Measurements from ENCODE around the gene ZNF675.
"Not testable (repeated sequence)": the region's sequence is repeated elsewhere in the genome, so short reads cannot be mapped to it uniquely, and the experiment has no call there.

Gene ZNF675

GRCh38 chr19:23686621-23687423, at the start of gene ZNF675:
Gene ZNF675 (minus strand): TSS chr19:23687212. CDS start chr19:23687033, 179 bp downstream.
- DNase-seq (ENCODE audit: low spot score), result peak; percentile 86

- DNase-seq (ENCODE audit: low spot score), result not testable (repeated sequence)
These were observed 43.9 kb upstream of the ZNF675 start for GRCh38 chr19:23730729-23731465.

GRCh38 chr19:23724161-23724560, 37.1 kb upstream of the ZNF675 start:
- not testable (repeated sequence) for DNase-seq (ENCODE audit: low spot score)

GRCh38 chr19:23718802-23719201, 31.8 kb upstream of the ZNF675 start:
- no peak for DNase-seq (ENCODE audit: low spot score)

- no peak for DNase-seq (ENCODE audit: low spot score)
These were observed 29.8 kb upstream of the ZNF675 start for GRCh38 chr19:23716792-23717191.

- DNase-seq (ENCODE audit: low spot score), result no peak
These were observed 22.3 kb upstream of the ZNF675 start for GRCh38 chr19:23709347-23709746.

GRCh38 chr19:23706657-23707056, 19.6 kb upstream of the ZNF675 start:
- DNase-seq (ENCODE audit: low spot score), result no peak

GRCh38 chr19:23699521-23699860, 12.5 kb upstream of the ZNF675 start:
- DNase-seq (ENCODE audit: low spot score), result no peak

GRCh38 chr19:23698711-23699520, 11.9 kb upstream of the ZNF675 start:
- no peak for DNase-seq (ENCODE audit: low spot score)

- not testable (repeated sequence) for DNase-seq (ENCODE audit: low spot score)
These were observed 5.9 kb upstream of the ZNF675 start for GRCh38 chr19:23692937-23693336.

- DNase-seq (ENCODE audit: low spot score), result no peak
These were observed 13.9 kb downstream of the ZNF675 start for GRCh38 chr19:23673132-23673531.

- DNase-seq (ENCODE audit: low spot score), result not testable (repeated sequence)
These were observed 18.4 kb downstream of the ZNF675 start for GRCh38 chr19:23668606-23669005.

- DNase-seq (ENCODE audit: low spot score), result no peak
These were observed 21.2 kb downstream of the ZNF675 start for GRCh38 chr19:23665651-23666410.

GRCh38 chr19:23649817-23650216, 37.2 kb downstream of the ZNF675 start:
- DNase-seq (ENCODE audit: low spot score), result not testable (repeated sequence)
